GM10266 (cell line): ENCODE data around the gene ZDHHC1.

Experiments used
- DNase-seq: peaks from one replicate; pipeline ENCODE4 v3.0.0; 2012; ENCODE audit errors: extremely low spot score
- CTCF ChIP-seq: IDR thresholded peaks from 2 replicates; pipeline ENCODE4 v1.5.1; 2012; ENCODE audit warnings: mild to moderate bottlenecking, low read depth; ENCODE audit not compliant: control insufficient read depth, insufficient read depth; ENCODE audit errors: missing control alignments

ZDHHC1 gene

GRCh38 chr16:67454852-67455251 is 38.6 kb upstream of the ZDHHC1 start:
- no peak for DNase-seq
- no peak for TF ChIP-seq CTCF

GRCh38 chr16:67454104-67454503 is 37.8 kb upstream of the ZDHHC1 start:
- no peak for DNase-seq
- no peak for TF ChIP-seq CTCF

GRCh38 chr16:67451704-67452435 is 35.6 kb upstream of the ZDHHC1 start:
- DNase-seq, result no peak
- TF ChIP-seq CTCF, result no peak

- DNase-seq, result no peak
- no peak for TF ChIP-seq CTCF
Measured at GRCh38 chr16:67451061-67451703, 34.9 kb upstream of the ZDHHC1 start.

GRCh38 chr16:67449739-67450138 is 33.5 kb upstream of the ZDHHC1 start:
- no peak for TF ChIP-seq CTCF
- DNase-seq, result no peak

GRCh38 chr16:67449336-67449735 is 33.1 kb upstream of the ZDHHC1 start:
- DNase-seq, result no peak
- TF ChIP-seq CTCF, result no peak

- no peak for TF ChIP-seq CTCF
- DNase-seq, result no peak
Measured at GRCh38 chr16:67448580-67448979, 32.3 kb upstream of the ZDHHC1 start.
